Tibial nerve (tissue), 3 donors: ENCODE data around the gene CDH20.

Experiments
- POLR2A ChIP-seq, 2 donors: fragments of 450-650 bp; IDR thresholded peaks; one replicate each; pipeline ENCODE4 v1.6.1; 2017; ENCODE audit warnings: antibody characterized with exemption in 2 of 2, mild to moderate bottlenecking in 2 of 2, moderate library complexity in 2 of 2
- TF ChIP-seq, protein P1 (sequence below), 5 experiments: fragments of 200-600 bp in 3 of 5; fragments of 450-650 bp in 2 of 5; sonication (generic) in 3 of 5; IDR thresholded peaks; one replicate each; pipeline ENCODE4 v1.5.1; 2016 to 2019; ENCODE audit warnings: antibody characterized with exemption in 5 of 5, mild to moderate bottlenecking in 3 of 5, moderate library complexity in 2 of 5

DNA sequence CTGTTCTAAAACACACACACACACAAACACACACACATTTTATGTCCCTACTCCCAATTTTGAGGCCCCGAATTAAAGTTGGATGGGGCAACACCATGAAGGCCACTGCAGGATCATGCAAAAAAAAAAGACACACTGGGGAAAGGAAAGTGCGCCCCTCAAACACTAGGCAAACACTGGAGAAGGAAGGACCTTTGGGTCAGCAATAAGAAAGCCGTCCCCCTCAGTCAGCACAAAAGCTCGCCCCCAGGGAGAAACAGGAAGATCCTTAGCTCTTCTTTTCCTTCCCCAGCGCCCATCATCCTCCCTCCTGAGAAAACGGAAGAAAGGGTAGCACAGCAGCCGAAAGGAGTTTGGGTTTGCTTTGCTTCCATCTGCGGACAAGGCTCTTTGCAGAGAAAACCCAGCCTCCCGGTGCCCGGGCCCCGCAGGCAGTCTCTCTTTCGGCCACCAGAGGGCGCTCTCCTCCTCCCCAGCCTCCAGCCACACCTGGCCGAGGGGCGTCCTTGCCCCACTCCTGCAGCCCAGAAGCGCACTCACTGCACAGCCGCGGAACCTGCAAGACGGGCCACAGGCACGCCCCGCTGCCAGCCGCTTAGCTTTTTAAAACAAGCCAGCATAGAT lies 248.5 kb downstream of the CDH20 start:
- TF ChIP-seq POLR2A (IDR thresholded peaks at IDR 0.05) = no peak
- TF ChIP-seq, protein P1, sequence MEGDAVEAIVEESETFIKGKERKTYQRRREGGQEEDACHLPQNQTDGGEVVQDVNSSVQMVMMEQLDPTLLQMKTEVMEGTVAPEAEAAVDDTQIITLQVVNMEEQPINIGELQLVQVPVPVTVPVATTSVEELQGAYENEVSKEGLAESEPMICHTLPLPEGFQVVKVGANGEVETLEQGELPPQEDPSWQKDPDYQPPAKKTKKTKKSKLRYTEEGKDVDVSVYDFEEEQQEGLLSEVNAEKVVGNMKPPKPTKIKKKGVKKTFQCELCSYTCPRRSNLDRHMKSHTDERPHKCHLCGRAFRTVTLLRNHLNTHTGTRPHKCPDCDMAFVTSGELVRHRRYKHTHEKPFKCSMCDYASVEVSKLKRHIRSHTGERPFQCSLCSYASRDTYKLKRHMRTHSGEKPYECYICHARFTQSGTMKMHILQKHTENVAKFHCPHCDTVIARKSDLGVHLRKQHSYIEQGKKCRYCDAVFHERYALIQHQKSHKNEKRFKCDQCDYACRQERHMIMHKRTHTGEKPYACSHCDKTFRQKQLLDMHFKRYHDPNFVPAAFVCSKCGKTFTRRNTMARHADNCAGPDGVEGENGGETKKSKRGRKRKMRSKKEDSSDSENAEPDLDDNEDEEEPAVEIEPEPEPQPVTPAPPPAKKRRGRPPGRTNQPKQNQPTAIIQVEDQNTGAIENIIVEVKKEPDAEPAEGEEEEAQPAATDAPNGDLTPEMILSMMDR (IDR thresholded peaks at IDR 0.05) = peak; percentile 90 to 97 (median 94)
